ENCODE results near the gene RSPH1. TPM values are rescaled to one million over a fixed set of nuclear protein-coding genes. Genes with fewer than 3 reads are reported as not detected.

RSPH1 gene
- total RNA-seq, 1 donor from 2014 or later, result 0.29 TPM

GRCh38 chr21:42493109-42494060 lies 2.6 kb downstream of the RSPH1 start:
- Histone ChIP-seq H3K36me3 (ENCODE audit: control insufficient read depth, insufficient read depth, low read length) (no peaks in the 10 kb centered on the region), H3K4me3 (ENCODE audit: low read depth, low read length) (no peak overlapping the region), H3K27me3 (ENCODE audit: control insufficient read depth, insufficient read depth, low read length) (no peaks in the 10 kb centered on the region)
- no peak for TF ChIP-seq CTCF (IDR thresholded peaks at IDR 0.05; ENCODE audit: insufficient read depth, low read length, poor library complexity, severe bottlenecking)
- no peak for DNase-seq (ENCODE audit: low read depth)

- Histone ChIP-seq H3K36me3 (ENCODE audit: control insufficient read depth, insufficient read depth, low read length) (no peaks in the 10 kb centered on the region), H3K4me3 (ENCODE audit: low read depth, low read length) (no peak overlapping the region), H3K27me3 (ENCODE audit: control insufficient read depth, insufficient read depth, low read length) (peaks cover 5% of the 10 kb centered on the region)
- TF ChIP-seq CTCF (IDR thresholded peaks at IDR 0.05; ENCODE audit: insufficient read depth, low read length, poor library complexity, severe bottlenecking), result no peak
- no peak for DNase-seq (ENCODE audit: low read depth)
These were observed 3.8 kb downstream of the RSPH1 start for GRCh38 chr21:42492201-42492600.

GRCh38 chr21:42491328-42491727 lies 4.7 kb downstream of the RSPH1 start:
- TF ChIP-seq CTCF (IDR thresholded peaks at IDR 0.05; ENCODE audit: insufficient read depth, low read length, poor library complexity, severe bottlenecking), result no peak
- DNase-seq (ENCODE audit: low read depth), result no peak
- Histone ChIP-seq H3K27me3 (ENCODE audit: control insufficient read depth, insufficient read depth, low read length) (peaks cover 11% of the 10 kb centered on the region), H3K36me3 (ENCODE audit: control insufficient read depth, insufficient read depth, low read length) (no peaks in the 10 kb centered on the region), H3K4me3 (ENCODE audit: low read depth, low read length) (no peak overlapping the region)

- TF ChIP-seq CTCF (IDR thresholded peaks at IDR 0.05; ENCODE audit: insufficient read depth, low read length, poor library complexity, severe bottlenecking), result no peak
- H3K36me3 ChIP-seq (ENCODE audit: control insufficient read depth, insufficient read depth, low read length), result no peaks in the 10 kb centered on the region
These were observed 5.3 kb downstream of the RSPH1 start for GRCh38 chr21:42490720-42491119.

GRCh38 chr21:42489991-42490390 lies 6.0 kb downstream of the RSPH1 start:
- no peak for TF ChIP-seq CTCF (IDR thresholded peaks at IDR 0.05; ENCODE audit: insufficient read depth, low read length, poor library complexity, severe bottlenecking)
- DNase-seq (ENCODE audit: low read depth), result no peak
- Histone ChIP-seq H3K27me3 (ENCODE audit: control insufficient read depth, insufficient read depth, low read length) (peaks cover 14% of the 10 kb centered on the region), H3K36me3 (ENCODE audit: control insufficient read depth, insufficient read depth, low read length) (no peaks in the 10 kb centered on the region), H3K4me3 (ENCODE audit: low read depth, low read length) (no peak overlapping the region)

More at GRCh38 chr21:42490720-42491119, 5.3 kb downstream of the RSPH1 start:
- no peak for DNase-seq (ENCODE audit: low read depth)
- H3K4me3 ChIP-seq (ENCODE audit: low read depth, low read length), result no peak overlapping the region
- peaks cover 14% of the 10 kb centered on the region for H3K27me3 ChIP-seq (ENCODE audit: control insufficient read depth, insufficient read depth, low read length)

Measured in kidney epithelial cell (primary cell).